HepG2 (cell line): ENCODE measurements around the gene IL18RAP. TPM values are rescaled to one million over a fixed set of nuclear protein-coding genes. Genes with fewer than 3 reads are reported as not detected.

Experiments
- ATAC-seq: fragments of 200-7000 bp; cut with Tn5 transposase; 3 replicates; pipeline ENCODE4 v1.9.1; 2020; ENCODE audit warnings: mild to moderate bottlenecking, moderate library complexity
- BruUV-seq: library from RNA; stranded (reverse); fragments of 400-500 nt; replicated peaks from 2 replicates; lab custom pipeline; 2021; lab: Mats Ljungman, UMichigan
- CTCF ChIA-PET: fragments of 300-600 bp; formaldehyde crosslinking; extraction: SDS; loops from one replicate; lab custom pipeline; 2021; ENCODE audit warnings: low total read pairs, inconsistent platforms, low intra/inter-chr PET ratio; lab: Yijun Ruan, JAX
- POLR2A ChIA-PET: fragments of 350-600 bp; sonication (Branson Sonifier 250); formaldehyde crosslinking; loops from one replicate; lab custom pipeline; 2020; ENCODE audit warnings: antibody characterized with exemption, inconsistent platforms; lab: Yijun Ruan, JAX
- DNase-seq: peaks from one replicate; pipeline ENCODE4 v3.0.0-alpha.2; 2015; ENCODE audit warnings: low spot score
- FAIRE-seq: peaks from 3 replicates; lab custom pipeline; 2011; peaks lifted over from hg19 to GRCh38; lab: Jason Lieb, UNC
- H2AFZ ChIP-seq: one replicate; pipeline ENCODE4 v1.6.1; 2011; ENCODE audit warnings: low read length, inconsistent platforms
- H3K27ac ChIP-seq: fragments of 300-600 bp; 3 replicates; pipeline ENCODE4 v1.8.0; 2011; ENCODE audit warnings: mixed run types, mild to moderate bottlenecking, mixed read lengths, low read length, inconsistent platforms; ENCODE audit not compliant: insufficient read depth; ENCODE audit errors: extremely low read length
- H3K27me3 ChIP-seq, 2 experiments: fragments of 200-600 bp in 1 of 2; 2 replicates in 1 of 2; 3 replicates in 1 of 2; pipeline versions ENCODE4 v1.6.0 to v1.8.0; 2011; ENCODE audit warnings: low read length in 2 of 2, mild to moderate bottlenecking in 2 of 2, moderate library complexity in 2 of 2, inconsistent platforms in 1 of 2; ENCODE audit not compliant: insufficient read depth in 2 of 2, control insufficient read depth in 1 of 2
- H3K36me3 ChIP-seq, 2 experiments: fragments of 200-600 bp in 1 of 2; replicated peaks in 1 of 2; 2 replicates in 1 of 2; 3 replicates in 1 of 2; pipeline versions ENCODE4 v1.5.1 to v1.8.0; 2011; ENCODE audit warnings: low read length in 2 of 2, inconsistent platforms in 1 of 2; ENCODE audit not compliant: insufficient read depth in 2 of 2, control insufficient read depth in 1 of 2
- H3K4me1 ChIP-seq: 2 replicates; pipeline ENCODE4 v1.5.1; 2012; ENCODE audit warnings: low read length, inconsistent platforms; ENCODE audit not compliant: insufficient read depth
- H3K4me2 ChIP-seq: 2 replicates; pipeline ENCODE4 v1.6.0; 2011; ENCODE audit warnings: low read depth, low read length, inconsistent platforms
- H3K4me3 ChIP-seq, 3 experiments: fragments of 200-600 bp in 1 of 3; sonication (generic), shearing (Covaris generic) in 1 of 3; replicated peaks in 1 of 3; 2 replicates each; pipeline ENCODE4 v1.5.1; 2011 to 2016; ENCODE audit warnings: low read length in 3 of 3, inconsistent platforms in 2 of 3, low read depth in 2 of 3, mild to moderate bottlenecking in 2 of 3, control low read depth in 1 of 3, mixed read lengths in 1 of 3; ENCODE audit not compliant: insufficient read depth in 1 of 3
- H3K79me2 ChIP-seq: one replicate; pipeline ENCODE4 v1.6.1; 2011; ENCODE audit warnings: low read length, inconsistent platforms; ENCODE audit not compliant: insufficient read depth
- H3K9ac ChIP-seq: 2 replicates; pipeline ENCODE4 v1.6.0; 2011; ENCODE audit warnings: mild to moderate bottlenecking, low read depth, low read length, inconsistent platforms; ENCODE audit not compliant: insufficient read depth
- H3K9me3 ChIP-seq: 2 replicates; pipeline ENCODE4 v1.5.1; 2012; ENCODE audit warnings: mild to moderate bottlenecking, low read length
- H4K20me1 ChIP-seq: 2 replicates; pipeline ENCODE4 v1.6.0; 2011; ENCODE audit warnings: inconsistent platforms, mild to moderate bottlenecking, low read length, moderate library complexity; ENCODE audit not compliant: insufficient read depth
- JUNB ChIP-seq: sonication (generic); formaldehyde crosslinking; IDR thresholded peaks from 2 replicates; pipeline ENCODE4 v1.8.0; 2022; ENCODE audit warnings: missing genetic modification reagents, mild to moderate bottlenecking, borderline replicate concordance
- RAD21 ChIP-seq: fragments of 450-650 bp; formaldehyde crosslinking; IDR thresholded peaks from 2 replicates; pipeline ENCODE4 v1.5.0; 2020; ENCODE audit warnings: mild to moderate bottlenecking
- SMC3 ChIP-seq: IDR thresholded peaks from 2 replicates; pipeline ENCODE4 v1.6.1; 2011; ENCODE audit warnings: low read length, improper control_type of control experiment
- STAG1 ChIP-seq: sonication (generic); formaldehyde crosslinking; IDR thresholded peaks from 2 replicates; pipeline ENCODE4 v1.4.0; 2020; ENCODE audit warnings: missing genetic modification reagents
- ZFP90 ChIP-seq: sonication (generic); formaldehyde crosslinking; IDR thresholded peaks from 2 replicates; pipeline ENCODE4 v1.8.0; 2022; ENCODE audit warnings: missing genetic modification reagents, mild to moderate bottlenecking, inconsistent platforms, borderline replicate concordance
- ZKSCAN8 ChIP-seq: IDR thresholded peaks from 2 replicates; pipeline ENCODE4 v1.6.1; 2016; ENCODE audit warnings: borderline replicate concordance, missing genetic modification reagents, missing compliant biosample characterization
- ZMAT3 ChIP-seq: sonication (generic); formaldehyde crosslinking; conservative IDR thresholded peaks from 2 replicates; pipeline ENCODE4 v1.7.0; 2021; ENCODE audit warnings: missing genetic modification reagents
- WGBS: methylation state at CpG from one replicate; pipeline ENCODE4 v1.1.6; 2017; ENCODE audit warnings: low lambda C conversion rate; 5-methylcytosine and 5-hydroxymethylcytosine counted together
- in situ Hi-C: cut with HindIII; loops from 2 replicates; pipeline ENCODE4 v1.10.0; 2017; ENCODE audit warnings: low pct_unique_long_range_greater_than_20kb; ENCODE audit not compliant: extremely low pct_ligation_motif_present
- intact Hi-C: fragments of 100-400 bp; cut with micrococcal nuclease; formaldehyde crosslinking; loops from one replicate; pipeline ENCODE4 v1.10.0; 2022; ENCODE audit not compliant: unreplicated experiment
- polyA plus RNA-seq, 8 experiments: library from polyadenylated mRNA; depleted of rRNA in 3 of 8; stranded (reverse) in 7 of 8; unstranded in 1 of 8; fragments of >200 nt; fragmentation: Illumina TruSeq in 4 of 8; extraction: Trizol in 4 of 8; gene quantifications; 2 replicates each; pipeline versions ENCODE4 v1.2.1 to v1.2.3, GENCODE V29; 2011 to 2016; ENCODE audit warnings: low read depth in 4 of 8, missing spikeins in 1 of 8, mixed read lengths in 1 of 8; ENCODE audit not compliant: insufficient read depth in 1 of 8
- total RNA-seq, 5 experiments: library from RNA; depleted of rRNA; stranded (reverse); fragments of >200 nt; fragmentation: Illumina TruSeq; extraction: Trizol; gene quantifications; 2 replicates each; pipeline ENCODE4 v1.2.3, GENCODE V29; 2016; ENCODE audit warnings: low read depth in 1 of 5
- TF ChIP-seq, protein P1 (sequence below), 2 experiments: sonication (generic) in 1 of 2; formaldehyde crosslinking in 1 of 2; IDR thresholded peaks; 2 replicates each; pipeline versions ENCODE4 v1.4.0 to v1.6.1; 2016 to 2020; ENCODE audit warnings: borderline replicate concordance in 1 of 2, low read depth in 1 of 2, mild to moderate bottlenecking in 1 of 2, missing genetic modification reagents in 1 of 2
- TF ChIP-seq, protein P2 (sequence below): sonication (generic); formaldehyde crosslinking; IDR thresholded peaks from 2 replicates; pipeline ENCODE4 v1.5.0; 2020; ENCODE audit warnings: mild to moderate bottlenecking, missing genetic modification reagents, moderate library complexity

IL18RAP gene
- total and polyA plus RNA-seq, 2 of the 13 experiments (the other 11 are each of a cell fraction or from before 2014, with no cell fraction given): 0.05 TPM; not detected in 1

DNA sequence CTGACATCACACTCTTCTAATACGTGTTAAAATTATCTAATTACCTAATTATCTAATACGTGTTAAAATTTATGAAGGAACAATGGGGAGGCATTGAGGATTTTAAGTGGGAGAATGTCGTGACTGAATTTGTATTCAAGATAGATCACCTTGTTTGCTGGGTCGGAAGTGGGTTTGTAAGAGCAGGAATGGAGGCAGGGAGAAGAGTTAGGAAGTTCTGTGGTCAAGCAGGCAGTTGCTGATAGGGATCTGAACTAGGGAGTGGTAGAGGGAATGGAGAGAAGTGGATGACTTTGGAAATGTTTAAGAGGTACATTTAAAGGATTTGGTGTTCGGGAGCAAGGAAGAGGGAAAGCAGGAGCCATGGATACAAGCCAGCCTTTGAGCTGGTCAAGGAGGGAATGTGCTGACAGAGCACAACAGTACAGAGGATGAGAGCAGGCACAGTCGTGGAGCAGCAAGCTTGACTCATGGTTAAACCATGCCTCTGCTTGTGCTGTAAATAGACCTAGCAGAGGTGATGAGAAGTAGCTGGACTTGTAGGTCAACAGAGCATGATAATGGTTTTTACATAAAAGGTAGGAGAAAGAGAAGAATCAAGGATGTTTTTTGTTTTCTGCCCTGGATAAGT is 16.2 kb downstream of the IL18RAP start (continued):
- TF ChIP-seq, protein P1, sequence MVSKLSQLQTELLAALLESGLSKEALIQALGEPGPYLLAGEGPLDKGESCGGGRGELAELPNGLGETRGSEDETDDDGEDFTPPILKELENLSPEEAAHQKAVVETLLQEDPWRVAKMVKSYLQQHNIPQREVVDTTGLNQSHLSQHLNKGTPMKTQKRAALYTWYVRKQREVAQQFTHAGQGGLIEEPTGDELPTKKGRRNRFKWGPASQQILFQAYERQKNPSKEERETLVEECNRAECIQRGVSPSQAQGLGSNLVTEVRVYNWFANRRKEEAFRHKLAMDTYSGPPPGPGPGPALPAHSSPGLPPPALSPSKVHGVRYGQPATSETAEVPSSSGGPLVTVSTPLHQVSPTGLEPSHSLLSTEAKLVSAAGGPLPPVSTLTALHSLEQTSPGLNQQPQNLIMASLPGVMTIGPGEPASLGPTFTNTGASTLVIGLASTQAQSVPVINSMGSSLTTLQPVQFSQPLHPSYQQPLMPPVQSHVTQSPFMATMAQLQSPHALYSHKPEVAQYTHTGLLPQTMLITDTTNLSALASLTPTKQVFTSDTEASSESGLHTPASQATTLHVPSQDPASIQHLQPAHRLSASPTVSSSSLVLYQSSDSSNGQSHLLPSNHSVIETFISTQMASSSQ (IDR thresholded peaks at IDR 0.05; ENCODE audit: low read depth): no peak
- TF ChIP-seq, protein P1 (CRISPR knock-in tag; IDR thresholded peaks at IDR 0.05; ENCODE audit: borderline replicate concordance): no peak
- no peak for TF ChIP-seq ZMAT3 (CRISPR knock-in tag)

DNA sequence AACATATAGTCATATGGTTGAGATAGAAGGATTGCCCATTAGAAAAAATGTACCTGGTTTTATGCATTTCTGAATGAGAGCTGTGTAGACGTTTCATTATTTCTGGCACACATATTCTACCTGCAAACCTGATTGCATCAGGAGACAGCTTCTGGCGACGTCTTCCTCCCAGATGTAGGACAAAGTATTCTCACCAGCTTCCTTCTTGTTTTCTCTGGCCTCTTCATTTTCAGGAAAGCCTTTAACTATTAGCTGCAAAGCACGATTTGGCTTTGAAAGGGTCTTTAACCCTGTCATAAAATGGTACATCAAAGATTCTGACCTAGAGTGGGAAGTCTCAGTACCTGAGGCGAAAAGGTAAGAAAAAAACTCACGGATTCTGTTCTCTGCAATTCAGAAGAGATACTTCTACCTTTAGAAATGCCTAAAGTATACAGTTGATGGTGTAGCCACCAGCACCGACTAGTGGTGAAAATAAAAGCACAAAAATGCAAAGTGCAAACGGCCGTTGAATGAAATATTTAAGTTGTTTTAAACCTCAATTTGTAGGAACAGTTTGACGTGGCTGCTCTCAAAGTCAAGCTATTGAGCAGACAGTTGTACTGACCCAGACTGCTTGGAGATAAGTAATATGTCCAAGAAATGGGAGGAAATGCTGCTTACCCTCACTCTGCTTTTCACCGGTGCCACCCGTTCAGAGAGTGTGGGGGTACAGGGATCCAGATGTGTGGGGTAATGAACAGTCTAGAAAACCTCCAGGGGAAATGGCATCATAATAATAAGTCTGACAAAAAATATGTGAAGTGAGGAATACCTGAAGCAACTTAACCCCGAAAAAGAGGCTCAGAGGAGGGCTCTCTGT is 20.2 kb downstream of the IL18RAP start:
- POLR2A ChIA-PET: no interaction called here
- Histone ChIP-seq H4K20me1 (no peaks in the 10 kb centered on the region), H3K27me3 (peaks cover 0 to 14% of the 10 kb centered on the region in 2 experiments; a peak in 1 of 5 replicates), H3K4me3 (no peak overlapping the region), H3K4me1 (no peaks in the 10 kb centered on the region), H3K4me2 (no peak overlapping the region), H2AFZ (no peak overlapping the region), H3K79me2 (no peaks in the 10 kb centered on the region), H3K36me3 (no peaks in the 10 kb centered on the region), H3K27ac (no peak overlapping the region), H3K9me3 (no peaks in the 10 kb centered on the region), H3K9ac (no peak overlapping the region)
- WGBS: 14% methylated on average over 13 of the region's 13 CpGs
- intact Hi-C loops: loop anchor here (2.0 to 10.0 kb wide), 4 partner anchors 88 to 1028 kb away; partner anchors contain the start of gene IL18R1
- ATAC-seq: peak; percentile 83
- CTCF ChIA-PET: interaction anchor here (1.2 to 1.5 kb wide), 3 partner anchors 422 to 559 kb away, joined by 4 to 6 read pairs (median 5); no protein-coding TSS in a partner anchor
- in situ Hi-C loops: loop anchor here (5.0 kb wide), 1 partner anchor 191 kb away; no protein-coding TSS in a partner anchor
- peak; percentile 30 for DNase-seq
- BruUV-seq: no TSS peak
- peak; percentile 76 for FAIRE-seq
- TF ChIP-seq JUNB (no peak), STAG1 (CRISPR knock-in tag) (peak; percentile 81), ZFP90 (CRISPR knock-in tag) (no peak), SMC3 (peak; percentile 72), RAD21 (CRISPR knock-in tag) (0 out of 2 replicates have a peak, but pooled peaks have one; percentile 34), ZKSCAN8 (peak; percentile 63; the same call in 1 of the 2 replicates)
- TF ChIP-seq, protein P2, sequence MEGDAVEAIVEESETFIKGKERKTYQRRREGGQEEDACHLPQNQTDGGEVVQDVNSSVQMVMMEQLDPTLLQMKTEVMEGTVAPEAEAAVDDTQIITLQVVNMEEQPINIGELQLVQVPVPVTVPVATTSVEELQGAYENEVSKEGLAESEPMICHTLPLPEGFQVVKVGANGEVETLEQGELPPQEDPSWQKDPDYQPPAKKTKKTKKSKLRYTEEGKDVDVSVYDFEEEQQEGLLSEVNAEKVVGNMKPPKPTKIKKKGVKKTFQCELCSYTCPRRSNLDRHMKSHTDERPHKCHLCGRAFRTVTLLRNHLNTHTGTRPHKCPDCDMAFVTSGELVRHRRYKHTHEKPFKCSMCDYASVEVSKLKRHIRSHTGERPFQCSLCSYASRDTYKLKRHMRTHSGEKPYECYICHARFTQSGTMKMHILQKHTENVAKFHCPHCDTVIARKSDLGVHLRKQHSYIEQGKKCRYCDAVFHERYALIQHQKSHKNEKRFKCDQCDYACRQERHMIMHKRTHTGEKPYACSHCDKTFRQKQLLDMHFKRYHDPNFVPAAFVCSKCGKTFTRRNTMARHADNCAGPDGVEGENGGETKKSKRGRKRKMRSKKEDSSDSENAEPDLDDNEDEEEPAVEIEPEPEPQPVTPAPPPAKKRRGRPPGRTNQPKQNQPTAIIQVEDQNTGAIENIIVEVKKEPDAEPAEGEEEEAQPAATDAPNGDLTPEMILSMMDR: peak; percentile 76
